HEK293T (cell line): ENCODE data around the gene AMIGO3.

Experiments
- CTCF ChIA-PET: fragments of 350-600 bp; formaldehyde crosslinking; extraction: SDS; loops from one replicate; lab custom pipeline; 2021; ENCODE audit warnings: antibody characterized with exemption, inconsistent platforms; lab: Yijun Ruan, JAX
- POLR2A ChIA-PET: fragments of 350-600 bp; formaldehyde crosslinking; extraction: SDS; loops from one replicate; lab custom pipeline; 2020; ENCODE audit warnings: antibody characterized with exemption, inconsistent platforms; lab: Yijun Ruan, JAX
- DNase-seq: peaks from one replicate; pipeline ENCODE4 v3.0.0; 2012; ENCODE audit warnings: mixed read lengths; ENCODE audit errors: extremely low spot score
- ARNT ChIP-seq: fragments of 450-650 bp; IDR thresholded peaks from 2 replicates; pipeline ENCODE4 v1.6.1; 2017; ENCODE audit warnings: mild to moderate bottlenecking
- BHLHE40 ChIP-seq: fragments of 450-650 bp; IDR thresholded peaks from 2 replicates; pipeline ENCODE4 v1.6.1; 2016; ENCODE audit warnings: mild to moderate bottlenecking, moderate library complexity, borderline replicate concordance
- CTBP1 ChIP-seq: fragments of 450-650 bp; IDR thresholded peaks from 2 replicates; pipeline ENCODE4 v1.6.1; 2016; ENCODE audit warnings: borderline replicate concordance
- ELF4 ChIP-seq: fragments of 450-650 bp; IDR thresholded peaks from 2 replicates; pipeline ENCODE4 v1.6.1; 2017; ENCODE audit warnings: antibody characterized with exemption
- FOXA1 ChIP-seq: fragments of 450-650 bp; IDR thresholded peaks from 2 replicates; pipeline ENCODE4 v1.6.1; 2016; ENCODE audit warnings: mild to moderate bottlenecking
- FOXK2 ChIP-seq: fragments of 450-650 bp; IDR thresholded peaks from 2 replicates; pipeline ENCODE4 v1.6.1; 2016; ENCODE audit warnings: mild to moderate bottlenecking
- FOXM1 ChIP-seq: fragments of 450-650 bp; IDR thresholded peaks from 2 replicates; pipeline ENCODE4 v1.6.1; 2017; ENCODE audit warnings: mild to moderate bottlenecking, borderline replicate concordance
- HDGF ChIP-seq: fragments of 450-650 bp; IDR thresholded peaks from 2 replicates; pipeline ENCODE4 v1.6.1; 2017; ENCODE audit warnings: antibody characterized with exemption, borderline replicate concordance
- L3MBTL2 ChIP-seq: fragments of 450-650 bp; conservative IDR thresholded peaks from 2 replicates; pipeline ENCODE4 v1.6.1; 2016; ENCODE audit warnings: mild to moderate bottlenecking
- LEF1 ChIP-seq: fragments of 450-650 bp; IDR thresholded peaks from 2 replicates; pipeline ENCODE4 v1.6.1; 2017; ENCODE audit warnings: mild to moderate bottlenecking, borderline replicate concordance
- NFRKB ChIP-seq: fragments of 450-650 bp; IDR thresholded peaks from 2 replicates; pipeline ENCODE4 v1.6.1; 2016; ENCODE audit warnings: mild to moderate bottlenecking, moderate library complexity
- SP1 ChIP-seq: fragments of 450-650 bp; IDR thresholded peaks from 2 replicates; pipeline ENCODE4 v1.6.1; 2017
- SUZ12 ChIP-seq: fragments of 450-650 bp; IDR thresholded peaks from 2 replicates; pipeline ENCODE4 v1.6.1; 2016; ENCODE audit warnings: mild to moderate bottlenecking
- TARDBP ChIP-seq: fragments of 450-650 bp; IDR thresholded peaks from 2 replicates; pipeline ENCODE4 v1.6.1; 2016
- ZNF384 ChIP-seq: fragments of 450-650 bp; IDR thresholded peaks from 2 replicates; pipeline ENCODE4 v1.6.1; 2016
- TF ChIP-seq, protein P1 (sequence below): fragments of 450-650 bp; IDR thresholded peaks from 2 replicates; pipeline ENCODE4 v1.6.1; 2016

The AMIGO3 gene

DNA sequence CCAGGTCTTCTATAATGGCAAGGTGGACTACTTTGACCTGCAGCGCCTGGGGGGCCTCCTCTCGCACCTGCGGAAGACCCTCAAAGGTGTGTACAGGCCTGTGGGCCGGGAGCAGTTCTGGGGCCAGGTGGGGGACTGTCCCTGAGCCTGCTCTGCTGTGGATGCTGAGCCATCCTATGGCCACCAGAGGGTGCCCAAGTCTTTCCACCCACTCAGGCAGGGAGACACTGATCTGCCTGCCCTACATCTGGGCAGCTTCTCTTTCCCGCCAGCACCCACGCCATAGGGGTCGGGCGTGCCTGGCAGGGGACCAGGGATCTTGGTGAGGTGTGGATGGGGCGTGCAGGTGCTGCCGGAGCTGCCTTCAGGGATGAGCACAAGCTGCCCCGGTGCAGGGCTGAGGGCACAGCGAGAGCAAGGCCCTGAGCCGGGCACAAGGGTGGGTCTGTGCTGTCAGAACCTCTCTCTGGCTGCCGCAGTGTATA, 16.0 kb downstream of the AMIGO3 start:
- CTCF ChIA-PET: no interaction called here
- peak; percentile 86 for DNase-seq

DNA sequence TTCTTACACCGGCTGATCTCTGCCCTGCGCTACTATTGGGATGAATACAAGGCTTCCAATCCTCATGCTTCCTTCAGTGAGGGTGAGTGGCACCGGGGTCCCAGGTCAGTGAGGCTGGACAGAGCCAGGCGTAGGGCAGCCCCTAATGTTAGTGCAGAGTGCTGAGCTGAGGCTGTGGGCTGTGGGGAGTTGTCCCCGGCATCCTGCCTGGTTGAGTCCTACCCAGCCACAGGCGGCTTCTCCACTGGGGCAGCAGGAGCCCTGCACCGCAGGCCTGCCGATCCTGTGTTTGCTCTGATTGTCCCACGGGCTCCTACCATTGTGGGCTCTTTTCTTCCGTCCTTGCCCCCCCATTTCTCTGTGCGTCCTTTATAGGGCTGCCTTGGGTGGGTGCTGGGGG, 16.8 kb downstream of the AMIGO3 start:
- DNase-seq: no peak
- ChIA-PET CTCF (no interaction called here), POLR2A (interaction anchor here (0.9 kb wide), 1 partner anchor 18 kb away, joined by 3 read pairs; no protein-coding TSS in a partner anchor)
- TF ChIP-seq SUZ12 (no peak), FOXM1 (no peak), L3MBTL2 (no peak), ZNF384 (no peak), ARNT (no peak), TARDBP (no peak), CTBP1 (no peak), FOXA1 (no peak), ELF4 (no peak), NFRKB (no peak), HDGF (no peak), SP1 (no peak), FOXK2 (no peak), LEF1 (no peak)
- TF ChIP-seq, protein P1, sequence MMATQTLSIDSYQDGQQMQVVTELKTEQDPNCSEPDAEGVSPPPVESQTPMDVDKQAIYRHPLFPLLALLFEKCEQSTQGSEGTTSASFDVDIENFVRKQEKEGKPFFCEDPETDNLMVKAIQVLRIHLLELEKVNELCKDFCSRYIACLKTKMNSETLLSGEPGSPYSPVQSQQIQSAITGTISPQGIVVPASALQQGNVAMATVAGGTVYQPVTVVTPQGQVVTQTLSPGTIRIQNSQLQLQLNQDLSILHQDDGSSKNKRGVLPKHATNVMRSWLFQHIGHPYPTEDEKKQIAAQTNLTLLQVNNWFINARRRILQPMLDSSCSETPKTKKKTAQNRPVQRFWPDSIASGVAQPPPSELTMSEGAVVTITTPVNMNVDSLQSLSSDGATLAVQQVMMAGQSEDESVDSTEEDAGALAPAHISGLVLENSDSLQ: no peak

More for the DNA sequence above, 16.0 kb downstream of the AMIGO3 start:
- POLR2A ChIA-PET: no interaction called here
- TF ChIP-seq L3MBTL2: no peak
- TF ChIP-seq ARNT: no peak
- TF ChIP-seq BHLHE40: no peak
- TF ChIP-seq SUZ12: no peak
- TF ChIP-seq LEF1: no peak
- no peak for TF ChIP-seq ZNF384
- TF ChIP-seq, protein P1: no peak

DNA sequence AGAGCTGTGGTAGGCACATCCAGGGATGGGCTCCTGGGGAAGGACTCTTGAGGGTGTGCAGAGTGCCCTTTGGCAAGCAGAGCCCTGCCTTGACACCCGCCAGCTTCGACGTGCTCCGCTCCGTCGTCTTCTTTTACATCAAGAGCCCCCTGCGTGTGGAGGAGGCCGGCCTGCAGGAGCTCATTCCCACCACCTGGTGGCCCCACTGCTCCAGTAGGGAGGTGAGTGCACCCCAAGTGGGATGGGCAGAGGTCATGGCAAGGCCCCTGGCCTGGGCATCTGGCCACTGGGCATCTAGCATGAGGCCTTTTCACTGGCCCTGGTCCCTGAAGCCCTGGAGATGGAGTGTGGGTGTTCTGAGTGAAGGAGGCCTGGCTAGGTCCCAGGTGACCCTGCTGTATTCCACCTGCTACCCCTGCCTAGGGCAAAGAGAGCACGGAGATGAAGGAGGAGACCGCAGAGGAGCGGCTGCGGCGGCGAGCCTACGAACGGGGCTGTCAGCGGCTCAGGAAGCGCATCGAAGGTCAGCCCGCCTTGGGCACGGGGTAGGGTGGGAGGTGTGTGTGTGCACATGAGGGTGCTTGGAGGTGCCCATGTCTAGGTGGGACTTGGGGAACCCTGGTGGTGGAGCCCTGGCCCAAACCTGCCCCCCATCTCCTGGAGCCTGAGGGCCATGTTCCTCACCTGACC, 18.0 kb downstream of the AMIGO3 start:
- CTCF ChIA-PET: interaction anchor here (0.6 to 1.8 kb wide), 7 partner anchors 22 to 416 kb away, joined by 3 to 8 read pairs (median 4); partner anchors contain the start of gene GMPPB
- TF ChIP-seq ELF4 (no peak), FOXM1 (no peak), FOXA1 (no peak)
- peak; percentile 35 for DNase-seq
- POLR2A ChIA-PET: interaction anchor here (1.5 kb wide), 1 partner anchor 162 kb away, joined by 5 read pairs; no protein-coding TSS in a partner anchor

DNA sequence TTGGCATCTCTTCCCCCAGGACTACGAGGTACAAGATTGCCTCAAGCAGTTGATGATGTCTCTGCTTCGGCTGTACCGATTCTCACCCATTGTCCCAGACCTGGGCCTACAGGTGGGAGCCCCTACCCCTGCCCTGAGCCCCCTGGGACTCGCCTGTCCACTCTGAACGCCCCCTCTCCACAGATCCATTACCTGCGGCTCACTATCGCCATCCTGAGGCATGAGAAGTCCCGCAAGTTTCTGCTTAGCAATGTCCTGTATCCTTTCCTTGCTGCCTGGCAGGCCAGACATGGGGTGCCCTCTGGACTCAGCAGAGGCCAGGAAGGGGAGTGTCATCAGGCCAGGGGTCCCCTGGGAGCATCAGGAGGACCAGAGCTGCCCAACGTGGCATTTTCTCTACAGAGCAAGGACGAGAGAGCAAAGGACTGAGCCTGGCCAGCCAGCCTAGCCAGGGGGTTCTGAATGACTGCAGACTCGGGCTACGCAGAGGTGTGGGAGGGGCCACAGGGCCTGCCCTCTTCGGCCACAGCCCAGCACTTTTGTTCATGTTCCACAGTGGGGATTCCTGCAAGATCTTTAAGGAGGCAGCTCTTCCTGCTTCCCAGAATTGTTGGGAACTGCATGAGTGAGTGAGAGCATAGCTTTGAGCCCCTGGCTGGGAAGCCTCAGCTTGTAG, 18.9 kb downstream of the AMIGO3 start:
- ChIA-PET CTCF (interaction anchor here (0.9 to 1.8 kb wide), 5 partner anchors 23 to 160 kb away, joined by 3 to 8 read pairs (median 4); partner anchors contain the start of gene GMPPB), POLR2A (interaction anchor here (1.5 kb wide), 1 partner anchor 161 kb away, joined by 5 read pairs; no protein-coding TSS in a partner anchor)
- no peak for TF ChIP-seq HDGF
- no peak for TF ChIP-seq L3MBTL2
- no peak for TF ChIP-seq ELF4
- TF ChIP-seq SUZ12: no peak
- TF ChIP-seq SP1: no peak
- no peak for TF ChIP-seq ZNF384
- TF ChIP-seq, protein P1: no peak
- no peak for TF ChIP-seq NFRKB
- TF ChIP-seq TARDBP: no peak
- TF ChIP-seq FOXA1: no peak
- no peak for TF ChIP-seq BHLHE40
- TF ChIP-seq CTBP1: no peak
- TF ChIP-seq ARNT: no peak
- DNase-seq: no peak

DNA sequence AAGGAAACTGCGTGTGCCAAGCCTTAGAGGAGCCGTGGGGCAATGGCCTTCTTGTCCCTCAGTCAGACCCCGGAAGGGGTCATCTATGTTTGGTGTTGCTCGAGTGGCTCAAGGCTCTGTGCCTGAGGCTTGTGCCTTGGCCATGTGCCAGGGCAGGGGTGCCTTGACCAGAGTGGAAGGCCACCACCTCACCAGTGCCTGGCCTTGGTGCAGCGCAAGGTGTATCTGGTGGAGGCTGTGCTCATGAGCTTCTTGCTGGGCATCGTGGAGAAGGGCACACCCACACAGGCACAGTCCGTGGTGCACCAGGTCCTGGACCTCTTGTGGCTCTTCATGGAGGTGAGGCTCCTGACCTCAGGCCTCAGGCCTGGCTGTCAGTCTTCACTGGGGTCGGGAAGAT, 19.5 kb downstream of the AMIGO3 start:
- ChIA-PET CTCF (interaction anchor here (1.8 kb wide), 1 partner anchor 139 kb away, joined by 8 read pairs; no protein-coding TSS in a partner anchor), POLR2A (no interaction called here)
- TF ChIP-seq, protein P1: no peak
- TF ChIP-seq NFRKB (no peak), BHLHE40 (no peak), L3MBTL2 (no peak), FOXK2 (no peak), SUZ12 (no peak), ELF4 (no peak), SP1 (no peak), LEF1 (no peak)
- DNase-seq: no peak
